Inflammatory macrophage treated with lipopolysaccharide for 1 hour (primary cell): Measurements from ENCODE around the gene LCT.

Experiments used
- DNase-seq, 2 donors: peaks; one replicate each; pipeline ENCODE4 v3.0.0-alpha.2; 2020 to 2022

LCT gene

DNA sequence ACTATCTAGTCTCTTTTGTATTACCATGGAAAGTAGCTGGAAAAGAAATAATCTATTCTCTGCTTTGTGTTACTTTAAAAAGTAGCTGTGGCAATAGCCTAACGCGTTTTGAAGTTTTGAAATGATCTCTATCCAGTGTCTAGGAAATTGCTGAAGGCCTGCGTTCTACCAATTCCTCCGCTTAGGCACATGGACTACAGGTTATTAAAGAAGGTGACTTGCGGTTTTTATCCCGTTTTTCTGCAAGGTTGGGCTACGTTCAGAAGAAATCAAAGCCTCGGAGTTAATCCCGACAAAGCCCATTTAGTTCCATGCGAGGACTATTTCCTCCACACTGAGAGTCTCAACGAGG, 96.0 kb downstream of the LCT start:
- DNase-seq = no peak

DNA sequence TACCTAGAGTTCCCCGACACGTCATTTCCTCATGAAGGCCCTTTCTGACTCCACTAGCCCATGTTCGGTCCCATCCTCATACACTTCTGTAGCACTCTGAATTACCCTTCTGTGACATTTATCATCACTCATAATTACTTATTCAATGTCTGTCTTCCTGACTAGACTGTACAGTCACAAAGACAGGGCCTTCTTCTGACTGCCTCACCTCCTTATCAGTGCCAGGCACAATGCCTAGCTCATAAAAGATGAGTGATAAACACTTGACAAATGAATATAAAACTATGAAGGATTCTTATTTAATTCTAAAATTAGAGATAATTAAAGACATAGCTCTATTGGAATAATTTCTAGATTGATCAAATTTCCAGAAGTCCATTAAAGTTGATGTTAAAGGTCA, 96.8 kb downstream of the LCT start:
- DNase-seq = no peak
